ENCODE results near the gene LRRC8D. TPM values are rescaled to one million over a fixed set of nuclear protein-coding genes. Genes with fewer than 3 reads are reported as not detected.

The LRRC8D gene
- polyA plus RNA-seq, 3 donors = 28.0 to 43.8 (median 42.9) TPM

GRCh38 chr1:89884718-89885596 is 64.1 kb downstream of the LRRC8D start:
- peaks cover 38 to 52% of the 10 kb centered on the region in 2 donors for H3K36me3 Mint-ChIP-seq
- H3K27me3 Mint-ChIP-seq (ENCODE audit: low read depth in 3 of 3) = no peaks in the 10 kb centered on the region
- Histone ChIP-seq H2AFZ (ENCODE audit: insufficient read depth, low read depth, low read length, poor library complexity, severe bottlenecking) (no peak overlapping the region), H3K4me2 (replicated peaks; ENCODE audit: extremely low read depth, low read length, poor library complexity, severe bottlenecking) (no peak overlapping the region), H3K36me3 (replicated peaks in 1 of 2; ENCODE audit: control insufficient read depth in 1 of 2, insufficient read depth in 2 of 2, low read length in 2 of 2) (peaks cover 26 to 72% of the 10 kb centered on the region in 2 donors), H3K27ac (ENCODE audit: low read depth in 1 of 2, low read length in 2 of 2) (no peak overlapping the region), H3K4me1 (ENCODE audit: control insufficient read depth in 1 of 2, insufficient read depth in 2 of 2, low read length in 2 of 2) (peaks cover 0 to 5% of the 10 kb centered on the region in 2 donors), H3K9ac (ENCODE audit: insufficient read depth, low read length, poor library complexity, severe bottlenecking) (no peak overlapping the region), H4K20me1 (ENCODE audit: insufficient read depth, low read length) (peaks cover 91% of the 10 kb centered on the region), H3K79me2 (ENCODE audit: insufficient read depth, low read length) (peaks cover 99% of the 10 kb centered on the region), H3K4me3 (replicated peaks in 1 of 3; ENCODE audit: low read depth in 2 of 3, low read length in 3 of 3) (no peak overlapping the region), H3K9me3 (replicated peaks in 1 of 2; ENCODE audit: control insufficient read depth in 1 of 2, insufficient read depth in 1 of 2, low read length in 2 of 2) (peaks cover 9 to 16% of the 10 kb centered on the region in 2 donors), H3K27me3 (ENCODE audit: control insufficient read depth in 2 of 2, insufficient read depth in 2 of 2, low read length in 2 of 2) (no peaks in the 10 kb centered on the region)
- H3K27ac Mint-ChIP-seq = peak overlapping the region in 4 of 7 donors; percentile 0 to 61 (median 14)
- peaks cover 10 to 17% (median 12%) of the 10 kb centered on the region in 7 donors for H3K9me3 Mint-ChIP-seq
- 90% methylated on average over 2 of the region's 6 CpGs for WGBS (ENCODE audit: insufficient coverage)
- no peak overlapping the region for H3K4me3 Mint-ChIP-seq
- intact Hi-C loops (cut with micrococcal nuclease) = no loop called here
- no peak for DNase-seq
- H3K4me1 Mint-ChIP-seq = peaks cover 18% of the 10 kb centered on the region
- TF ChIP-seq CTCF (IDR thresholded peaks at IDR 0.05) = no peak

- no peak overlapping the region for H3K4me3 ChIP-seq (replicated peaks in 1 of 3; ENCODE audit: low read depth in 2 of 3, low read length in 3 of 3)
- intact Hi-C loops (cut with micrococcal nuclease) = no loop called here
- no peak for TF ChIP-seq CTCF (IDR thresholded peaks at IDR 0.05)
- peaks cover 12 to 21% of the 10 kb centered on the region in 2 donors for H3K4me1 ChIP-seq (ENCODE audit: control insufficient read depth in 1 of 2, insufficient read depth in 2 of 2, low read length in 2 of 2)
- H2AFZ ChIP-seq (ENCODE audit: insufficient read depth, low read depth, low read length, poor library complexity, severe bottlenecking) = no peak overlapping the region
- peaks cover 32 to 44% of the 10 kb centered on the region in 2 donors for H3K36me3 Mint-ChIP-seq
- H3K36me3 ChIP-seq (replicated peaks in 1 of 2; ENCODE audit: control insufficient read depth in 1 of 2, insufficient read depth in 2 of 2, low read length in 2 of 2) = peaks cover 17 to 64% of the 10 kb centered on the region in 2 donors
- H3K4me2 ChIP-seq (replicated peaks; ENCODE audit: extremely low read depth, low read length, poor library complexity, severe bottlenecking) = no peak overlapping the region
- peaks cover 0 to 2% (median 0%) of the 10 kb centered on the region in 7 donors for H3K9me3 Mint-ChIP-seq
- peak overlapping the region in 3 of 7 donors; percentile 27 to 77 (median 74) for H3K27ac Mint-ChIP-seq
- no peak overlapping the region for H3K4me3 Mint-ChIP-seq
- peaks cover 34% of the 10 kb centered on the region for H3K4me1 Mint-ChIP-seq
- peak overlapping the region in 1 of 2 donors; percentile 43 for H3K27ac ChIP-seq (ENCODE audit: low read depth in 1 of 2, low read length in 2 of 2)
- H3K27me3 Mint-ChIP-seq (ENCODE audit: low read depth in 3 of 3) = no peaks in the 10 kb centered on the region
- DNase-seq = no peak
- H4K20me1 ChIP-seq (ENCODE audit: insufficient read depth, low read length) = peaks cover 100% of the 10 kb centered on the region
- H3K9ac ChIP-seq (ENCODE audit: insufficient read depth, low read length, poor library complexity, severe bottlenecking) = no peak overlapping the region
- H3K9me3 ChIP-seq (replicated peaks in 1 of 2; ENCODE audit: control insufficient read depth in 1 of 2, insufficient read depth in 1 of 2, low read length in 2 of 2) = peaks cover 0 to 1% of the 10 kb centered on the region in 2 donors
- peaks cover 100% of the 10 kb centered on the region for H3K79me2 ChIP-seq (ENCODE audit: insufficient read depth, low read length)
- no peaks in the 10 kb centered on the region for H3K27me3 ChIP-seq (ENCODE audit: control insufficient read depth in 2 of 2, insufficient read depth in 2 of 2, low read length in 2 of 2)
- WGBS (ENCODE audit: insufficient coverage) = no CpG with 5 or more reads among the region's 2 CpGs
Observed at GRCh38 chr1:89887270-89887669, 66.4 kb downstream of the LRRC8D start.
